ENCODE data around the gene AHDC1.
"Not testable (repeated sequence)": the region's sequence is repeated elsewhere in the genome, so short reads cannot be mapped to it uniquely, and the experiment has no call there.

The AHDC1 gene, protein sequence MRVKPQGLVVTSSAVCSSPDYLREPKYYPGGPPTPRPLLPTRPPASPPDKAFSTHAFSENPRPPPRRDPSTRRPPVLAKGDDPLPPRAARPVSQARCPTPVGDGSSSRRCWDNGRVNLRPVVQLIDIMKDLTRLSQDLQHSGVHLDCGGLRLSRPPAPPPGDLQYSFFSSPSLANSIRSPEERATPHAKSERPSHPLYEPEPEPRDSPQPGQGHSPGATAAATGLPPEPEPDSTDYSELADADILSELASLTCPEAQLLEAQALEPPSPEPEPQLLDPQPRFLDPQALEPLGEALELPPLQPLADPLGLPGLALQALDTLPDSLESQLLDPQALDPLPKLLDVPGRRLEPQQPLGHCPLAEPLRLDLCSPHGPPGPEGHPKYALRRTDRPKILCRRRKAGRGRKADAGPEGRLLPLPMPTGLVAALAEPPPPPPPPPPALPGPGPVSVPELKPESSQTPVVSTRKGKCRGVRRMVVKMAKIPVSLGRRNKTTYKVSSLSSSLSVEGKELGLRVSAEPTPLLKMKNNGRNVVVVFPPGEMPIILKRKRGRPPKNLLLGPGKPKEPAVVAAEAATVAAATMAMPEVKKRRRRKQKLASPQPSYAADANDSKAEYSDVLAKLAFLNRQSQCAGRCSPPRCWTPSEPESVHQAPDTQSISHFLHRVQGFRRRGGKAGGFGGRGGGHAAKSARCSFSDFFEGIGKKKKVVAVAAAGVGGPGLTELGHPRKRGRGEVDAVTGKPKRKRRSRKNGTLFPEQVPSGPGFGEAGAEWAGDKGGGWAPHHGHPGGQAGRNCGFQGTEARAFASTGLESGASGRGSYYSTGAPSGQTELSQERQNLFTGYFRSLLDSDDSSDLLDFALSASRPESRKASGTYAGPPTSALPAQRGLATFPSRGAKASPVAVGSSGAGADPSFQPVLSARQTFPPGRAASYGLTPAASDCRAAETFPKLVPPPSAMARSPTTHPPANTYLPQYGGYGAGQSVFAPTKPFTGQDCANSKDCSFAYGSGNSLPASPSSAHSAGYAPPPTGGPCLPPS (N-terminal part only)

DNA sequence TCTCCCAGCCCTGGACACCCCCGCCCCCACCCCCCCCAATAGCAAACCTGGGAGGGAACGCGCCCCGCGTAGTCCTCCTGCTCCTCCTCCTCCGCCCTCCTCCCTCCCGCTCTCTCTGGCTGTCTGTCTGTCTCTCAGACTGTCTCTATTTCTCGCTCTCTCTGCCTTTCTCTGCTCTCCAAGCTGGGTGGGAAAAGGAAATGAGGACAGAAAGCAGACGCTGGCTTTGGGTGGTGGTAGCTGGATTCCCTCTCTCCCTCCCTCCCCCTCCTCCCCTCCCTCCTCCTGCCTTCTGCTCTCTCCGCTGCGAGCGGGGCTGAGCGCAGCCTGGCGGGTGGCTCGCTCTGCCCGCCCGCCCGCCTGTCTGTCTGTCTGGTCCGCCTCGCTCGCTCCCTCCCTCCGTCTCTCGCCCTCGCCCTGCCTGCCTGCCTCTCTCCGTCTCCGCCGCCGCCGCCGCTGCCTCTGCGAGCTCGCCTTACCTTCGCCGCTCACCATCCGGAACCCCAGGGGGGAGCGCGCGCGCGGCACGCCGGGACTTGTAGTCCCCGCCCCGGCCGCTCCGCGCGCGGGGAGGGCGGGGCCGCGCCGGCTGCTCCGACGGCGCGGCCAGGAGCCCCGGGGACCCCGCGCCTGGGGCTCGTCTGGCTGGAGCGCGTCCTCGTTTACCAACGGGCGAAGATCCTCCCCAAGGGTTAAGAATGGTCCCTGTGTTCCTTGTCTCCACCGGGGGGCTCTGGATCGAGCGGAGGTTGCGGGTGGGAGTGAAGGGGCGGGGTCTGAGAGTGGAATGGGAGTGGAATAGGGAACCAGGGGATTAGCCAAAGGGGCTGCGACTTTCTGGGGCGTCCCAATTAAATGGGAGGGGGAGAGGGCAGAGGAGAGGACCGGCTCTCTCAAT is at the start of gene AHDC1:
Gene AHDC1, minus strand, starts transcription at position 464 of the 898 bp plus-strand sequence. CDS start 52,029 bp downstream, outside the sequence.
- peak; percentile 96 for DNase-seq (ENCODE audit: low spot score)

DNA sequence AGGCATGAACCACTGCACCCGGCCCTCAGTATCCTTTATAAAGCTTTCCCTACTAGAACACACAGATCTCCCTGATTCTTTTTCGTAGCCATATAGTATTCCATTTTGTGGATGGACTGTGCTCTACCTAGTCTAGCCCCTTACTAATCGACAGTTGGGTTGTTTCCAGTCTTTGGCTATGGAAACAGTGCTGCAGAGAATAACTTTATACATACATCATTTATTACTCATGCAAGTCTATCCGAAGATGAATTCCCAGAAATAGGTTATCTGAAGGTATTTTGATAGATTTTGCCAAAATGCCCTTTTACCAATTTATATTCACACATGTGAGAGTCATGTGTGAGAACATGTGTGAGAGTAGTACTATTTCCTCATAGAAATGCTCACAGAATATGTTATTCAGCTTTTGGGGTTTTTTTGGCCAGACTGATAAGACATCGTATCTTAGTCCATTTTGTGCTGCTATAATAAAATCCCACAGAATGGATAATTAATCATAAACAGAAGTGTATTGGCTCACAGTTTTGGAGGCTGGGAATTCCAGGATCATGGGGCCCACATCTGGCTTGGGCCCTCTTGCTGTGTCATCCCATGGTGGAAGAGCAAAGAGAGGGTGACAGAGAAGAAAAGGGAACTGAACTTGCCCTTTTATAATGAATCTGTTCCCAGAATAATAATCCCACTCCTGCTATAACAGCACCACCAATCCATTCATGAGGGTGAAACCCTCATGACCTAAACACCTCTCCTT is 48.3 kb upstream of the AHDC1 start:
- DNase-seq (ENCODE audit: low spot score), result no peak

DNA sequence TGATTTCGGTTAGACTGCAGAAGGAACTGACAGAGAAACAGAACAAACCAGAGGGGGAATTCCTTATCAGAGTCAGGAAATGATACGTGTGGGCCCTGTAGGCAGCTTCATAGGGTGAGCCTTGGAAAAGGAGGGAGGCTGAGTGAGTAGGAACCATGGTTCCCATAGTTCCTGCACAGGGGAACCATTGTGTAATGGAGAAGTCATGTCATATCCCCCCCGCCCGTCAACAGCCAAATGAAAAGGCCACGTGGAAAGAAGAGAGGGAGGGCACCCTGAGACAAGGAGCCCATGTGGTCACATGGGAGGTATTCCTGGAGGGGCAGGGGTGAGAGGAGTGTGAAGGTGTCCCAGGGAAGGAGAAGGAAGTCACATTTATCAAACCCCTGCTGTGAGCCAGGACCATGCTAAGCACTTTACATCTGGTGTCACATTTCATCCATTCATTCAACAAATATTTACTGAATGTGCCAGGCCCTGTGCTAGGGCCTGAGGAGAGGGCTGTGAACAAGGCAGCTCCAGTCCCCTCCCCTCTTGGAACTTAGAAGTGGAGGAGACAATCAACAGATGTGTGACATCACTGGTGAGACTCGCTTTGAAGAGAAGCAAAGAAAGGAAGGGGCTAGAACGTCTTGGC is 46.7 kb upstream of the AHDC1 start:
- DNase-seq (ENCODE audit: low spot score), result no peak

DNA sequence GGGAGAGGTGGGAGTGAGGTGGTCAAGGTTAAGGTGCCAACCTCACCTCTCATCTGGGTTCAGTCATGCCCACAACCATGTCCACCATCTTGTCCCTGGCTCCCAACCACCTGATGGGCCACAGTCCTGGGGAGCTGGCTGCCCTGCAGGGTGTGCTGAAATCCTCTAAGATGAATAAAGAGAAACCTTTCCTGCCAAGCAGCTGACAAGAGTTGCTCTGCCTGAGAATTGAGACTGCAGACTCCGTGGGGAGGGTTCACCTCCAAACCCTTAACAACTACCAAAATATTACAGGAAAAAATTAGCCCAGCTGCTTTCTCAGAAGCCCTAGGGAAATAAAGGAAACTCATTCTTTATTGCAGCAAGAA is 46.2 kb upstream of the AHDC1 start:
- DNase-seq (ENCODE audit: low spot score), result no peak

DNA sequence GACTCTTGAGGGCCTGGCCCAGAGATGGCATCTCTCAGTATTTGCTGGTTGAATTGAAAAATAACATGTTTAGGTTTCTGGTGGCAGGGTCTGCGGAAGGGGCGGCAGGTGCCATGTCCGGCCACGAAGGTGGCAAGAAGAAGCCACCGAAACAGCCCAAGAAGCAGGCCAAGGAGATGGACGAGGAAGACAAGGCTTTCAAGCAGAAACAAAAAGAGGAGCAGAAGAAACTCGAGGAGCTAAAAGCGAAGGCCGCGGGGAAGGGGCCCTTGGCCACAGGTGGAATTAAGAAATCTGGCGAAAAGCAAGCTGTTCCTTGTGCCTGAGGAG is 45.3 kb upstream of the AHDC1 start:
- DNase-seq (ENCODE audit: low spot score), result no peak

DNA sequence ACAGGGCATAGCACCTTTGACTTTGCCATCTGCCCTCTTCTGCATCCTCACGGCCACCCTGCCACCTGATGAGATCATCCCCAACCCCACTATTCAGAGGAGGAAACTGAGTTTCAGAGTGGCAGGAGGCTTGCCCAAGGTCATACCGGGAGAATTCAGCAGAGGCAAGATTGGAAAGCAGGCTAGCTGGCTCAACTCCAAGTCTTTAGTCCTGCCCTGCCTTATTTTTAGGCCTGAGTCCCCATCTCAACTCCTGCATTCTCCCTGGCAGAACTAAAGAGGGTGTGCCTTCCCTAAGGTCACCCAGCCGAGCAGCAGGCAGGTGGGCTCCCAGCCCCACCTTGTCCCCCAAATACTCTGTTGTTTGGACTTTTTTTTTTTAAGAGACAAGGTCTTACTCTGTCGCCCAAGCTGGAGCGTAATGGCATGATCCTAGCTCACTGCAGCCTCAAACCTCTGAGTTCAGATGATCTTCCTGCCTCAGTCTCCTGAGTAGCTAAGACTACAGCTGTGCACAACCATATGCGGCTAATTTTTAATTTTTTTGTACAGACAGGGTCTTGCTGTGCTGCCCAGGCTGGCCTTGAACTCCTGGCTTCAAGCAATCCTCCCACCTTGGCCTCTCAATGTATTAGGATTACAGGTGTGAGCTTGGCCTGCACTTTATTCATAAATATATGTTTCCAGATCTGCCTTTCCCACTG is 44.8 kb upstream of the AHDC1 start:
- no peak for DNase-seq (ENCODE audit: low spot score)

DNA sequence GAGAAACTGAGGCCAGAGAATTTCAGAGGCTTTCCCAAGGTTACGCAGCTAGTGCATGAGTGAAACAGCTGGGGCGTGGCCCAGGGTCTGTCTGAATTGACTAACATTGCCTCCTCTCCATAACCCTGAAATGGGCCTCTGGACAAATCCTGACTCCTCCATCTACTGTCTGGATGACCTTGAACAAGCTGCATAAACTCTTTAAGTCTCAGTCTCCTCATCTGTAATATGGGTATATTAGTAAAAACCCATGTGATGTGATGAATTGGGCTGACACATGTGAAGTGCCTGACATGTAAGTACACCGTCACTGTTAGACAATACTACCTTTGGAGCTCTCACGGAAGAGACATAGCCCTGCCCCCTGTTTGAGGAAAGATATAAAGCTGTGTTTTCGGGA is 43.4 kb upstream of the AHDC1 start:
- no peak for DNase-seq (ENCODE audit: low spot score)

DNA sequence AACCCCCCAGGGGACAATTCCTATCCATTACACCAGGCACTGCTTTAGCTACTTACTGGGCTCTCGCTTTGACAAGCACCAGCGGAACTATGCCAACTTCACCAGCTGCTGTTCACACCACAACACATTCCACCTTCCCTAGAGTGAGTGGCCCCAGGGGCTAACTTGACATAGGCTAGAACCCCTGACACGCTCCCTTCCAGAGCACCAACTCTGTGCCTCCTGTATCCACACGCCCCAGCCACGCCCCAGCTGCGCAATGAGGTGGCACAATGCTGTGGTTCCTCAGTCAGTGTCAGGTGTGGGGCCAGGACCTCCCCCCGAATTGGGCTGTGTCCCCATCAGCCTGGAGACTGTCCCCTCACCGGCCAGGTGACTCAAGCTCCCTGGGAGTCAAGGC is 42.7 kb upstream of the AHDC1 start:
- DNase-seq (ENCODE audit: low spot score), result no peak

DNA sequence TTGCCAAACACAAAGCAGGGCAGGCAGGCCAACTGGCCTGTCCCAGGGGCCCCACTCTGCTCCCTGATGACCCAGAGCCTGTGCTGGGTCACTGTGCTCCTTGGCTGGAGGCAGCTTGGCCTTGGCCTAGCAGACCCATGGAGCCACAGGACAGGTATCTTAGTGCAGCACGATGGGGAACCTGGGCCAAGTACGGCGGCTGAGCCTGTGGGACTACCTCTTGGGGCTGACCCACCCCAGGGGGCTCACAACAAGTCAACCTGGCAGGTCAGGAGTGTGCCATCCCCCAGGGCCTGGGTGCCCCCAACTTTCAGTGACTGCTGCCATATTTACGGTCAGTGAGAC is 41.1 kb upstream of the AHDC1 start:
- DNase-seq (ENCODE audit: low spot score), result no peak

DNA sequence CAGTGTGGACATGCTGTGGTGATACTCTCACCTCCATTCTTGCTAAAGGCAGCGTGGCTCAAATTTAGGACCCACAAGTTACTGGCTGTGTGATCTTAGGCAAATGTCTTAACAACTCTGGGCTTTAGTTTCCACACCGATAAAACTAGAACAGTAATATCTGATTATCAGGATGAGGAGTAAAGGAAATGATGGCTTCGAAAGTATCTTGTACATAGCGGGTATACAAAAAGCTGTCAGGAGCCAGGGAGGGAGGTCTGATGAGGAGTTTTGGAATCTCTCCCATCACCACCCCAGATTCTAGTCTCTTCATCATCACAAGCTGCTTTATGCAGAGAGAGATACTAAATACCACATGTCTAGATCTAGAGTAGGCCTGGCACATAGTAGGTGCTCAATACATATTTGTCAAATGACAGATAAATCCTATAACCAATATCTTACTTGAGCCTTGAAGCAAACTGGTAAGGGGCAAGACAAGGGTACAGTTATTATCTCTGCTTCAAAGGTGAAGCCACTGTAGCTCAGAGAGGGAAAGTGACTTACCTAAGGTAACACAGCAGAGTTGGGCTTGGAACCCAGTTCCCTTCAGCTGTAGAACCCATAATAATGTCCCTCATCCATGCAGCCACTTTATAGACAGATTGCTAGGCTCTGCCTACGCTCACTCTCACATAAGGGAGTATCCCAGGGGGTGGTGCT is 40.6 kb upstream of the AHDC1 start:
- DNase-seq (ENCODE audit: low spot score), result no peak

DNA sequence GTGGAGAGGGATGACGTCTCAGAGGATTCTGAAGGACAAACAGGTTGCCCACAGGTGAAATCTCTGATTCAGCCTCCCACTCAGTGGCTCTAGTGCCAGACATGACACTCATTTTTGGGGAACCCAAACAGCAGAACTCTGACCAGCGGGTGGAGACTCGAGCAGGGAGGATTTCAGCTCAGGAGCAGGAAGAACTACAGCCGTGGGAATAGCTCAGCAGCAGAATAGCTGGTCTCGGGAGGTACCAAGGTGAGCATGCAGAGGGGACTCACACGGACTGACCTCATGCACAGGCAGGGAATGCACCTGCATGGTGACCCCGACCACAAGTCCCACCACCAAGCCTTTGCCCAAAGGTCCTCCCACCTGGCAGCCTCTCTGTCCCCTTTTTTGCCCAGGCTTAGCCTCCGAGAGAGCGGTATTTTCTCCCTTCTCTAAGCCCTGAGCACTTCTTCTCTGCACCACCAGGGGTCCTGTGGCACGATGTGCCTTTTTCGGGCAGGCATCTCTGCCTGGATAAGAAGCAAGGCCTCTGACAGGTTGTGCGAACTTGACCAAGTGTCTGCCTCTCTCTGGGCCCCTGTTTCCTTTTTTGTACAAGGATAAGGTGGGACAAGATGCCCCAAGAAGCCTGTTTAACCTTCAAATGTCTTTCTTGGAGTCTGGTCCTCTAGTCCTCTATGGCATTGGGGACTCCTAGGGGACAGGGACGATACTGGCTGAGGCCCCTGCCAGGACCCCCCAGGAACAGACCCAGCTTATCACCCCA is 39.8 kb upstream of the AHDC1 start:
- DNase-seq (ENCODE audit: low spot score), result peak; percentile 60

DNA sequence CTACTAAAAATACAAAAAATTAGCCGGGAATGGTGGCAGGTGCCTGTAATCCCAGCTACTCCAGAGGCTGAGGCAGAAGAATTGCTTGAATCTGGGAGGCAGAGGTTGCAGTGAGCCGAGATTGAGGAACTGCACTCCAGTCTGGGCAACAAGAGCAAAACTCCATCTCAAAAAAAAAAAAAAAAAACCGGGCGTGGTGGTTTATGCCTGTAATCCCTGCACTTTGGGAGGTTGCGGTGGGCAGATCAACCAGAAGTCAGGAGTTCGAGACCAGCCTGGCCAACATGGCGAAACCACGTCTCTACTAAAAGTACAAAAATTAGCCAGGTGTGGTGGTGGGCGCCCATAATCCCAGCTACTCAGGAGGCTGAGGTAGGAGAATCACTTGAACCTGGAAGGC is 36.6 kb upstream of the AHDC1 start:
- not testable (repeated sequence) for DNase-seq (ENCODE audit: low spot score)

DNA sequence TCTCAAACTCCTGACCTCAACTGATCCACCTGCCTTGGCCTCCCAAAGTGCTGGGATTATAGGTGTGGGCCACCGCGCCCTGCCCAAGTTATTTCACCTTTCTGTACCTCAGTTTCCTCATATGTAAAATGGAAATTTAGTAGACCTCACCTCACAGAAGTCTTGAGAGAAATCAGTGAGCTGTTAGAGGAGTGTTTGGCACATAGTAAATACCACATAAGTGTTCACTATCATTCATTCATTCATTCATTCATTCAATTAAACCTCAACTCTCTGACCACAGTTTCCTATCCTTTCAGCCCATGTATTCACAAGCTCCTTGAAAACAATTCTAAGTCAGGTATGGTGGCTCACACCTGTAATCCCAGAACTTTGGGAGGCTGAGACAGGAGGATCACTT is 34.9 kb upstream of the AHDC1 start:
- no peak for DNase-seq (ENCODE audit: low spot score)

DNA sequence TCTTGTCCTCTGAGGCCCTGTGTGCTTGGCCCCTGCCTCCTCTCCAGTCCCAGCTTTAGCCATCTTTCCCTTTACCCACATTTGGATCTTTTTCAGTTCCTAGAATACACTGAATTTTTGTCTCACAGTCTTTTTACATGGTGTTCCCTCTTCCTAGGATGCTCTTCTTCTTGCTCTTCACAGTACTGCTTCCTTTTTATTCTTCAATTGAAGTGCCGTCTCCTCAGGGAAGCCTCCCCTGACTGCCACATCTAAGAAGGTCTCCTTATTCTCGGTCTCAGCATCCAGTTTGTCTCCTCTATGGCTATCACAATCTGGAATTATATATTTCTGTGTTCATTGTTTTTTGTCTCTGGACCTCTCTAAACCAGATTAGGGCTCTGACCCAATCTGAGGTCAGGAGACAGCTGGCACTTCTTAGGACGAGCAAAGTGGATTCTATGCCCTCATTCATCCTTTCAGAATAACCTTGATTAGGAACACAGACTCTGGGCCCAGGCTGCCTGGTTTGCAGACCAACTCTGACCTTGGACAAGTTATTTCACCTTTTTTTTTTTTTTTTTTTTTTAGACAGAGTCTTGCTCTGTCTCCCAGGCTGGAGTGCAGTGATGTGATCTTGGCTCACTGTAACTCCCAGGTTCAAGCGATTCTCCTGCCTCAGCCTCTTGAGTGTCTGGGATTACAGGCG is 34.2 kb upstream of the AHDC1 start:
- no peak for DNase-seq (ENCODE audit: low spot score)

DNA sequence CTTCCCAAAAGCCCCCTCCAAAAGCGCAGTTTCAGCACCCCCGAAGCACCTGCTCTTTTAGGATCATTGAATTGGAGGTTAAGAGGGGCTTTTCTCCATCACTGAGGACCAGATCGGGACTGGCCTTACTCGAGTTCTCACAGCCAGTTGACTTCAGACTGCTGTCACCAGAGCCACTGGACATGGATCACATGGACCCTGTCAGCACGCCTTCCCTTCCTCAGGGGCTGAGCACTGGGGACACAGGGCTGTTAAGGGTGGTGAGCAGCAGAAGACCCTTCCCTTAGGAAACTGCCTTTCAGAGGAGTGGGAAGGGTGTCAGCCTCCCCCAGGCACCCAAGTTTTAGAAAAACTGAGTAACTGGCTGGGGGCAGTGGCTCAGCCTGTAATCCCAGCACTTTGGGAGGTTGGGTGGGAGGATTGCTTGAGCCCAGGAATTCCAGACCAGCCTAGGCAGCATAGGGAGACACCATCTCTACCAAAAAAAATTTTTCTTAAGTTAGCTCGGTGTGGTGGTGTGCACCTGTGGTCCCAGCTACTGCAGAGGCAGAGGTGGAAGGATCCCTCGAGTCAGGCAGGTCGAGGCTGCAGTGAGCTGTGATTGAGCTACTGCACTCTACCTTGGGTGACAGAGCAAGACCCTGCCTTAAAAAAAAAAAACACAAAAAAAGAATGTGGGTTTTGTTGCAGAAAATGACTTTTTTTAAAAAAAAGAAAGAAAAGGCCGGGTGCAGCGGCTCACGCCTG is 31.6 kb upstream of the AHDC1 start:
- DNase-seq (ENCODE audit: low spot score), result no peak

DNA sequence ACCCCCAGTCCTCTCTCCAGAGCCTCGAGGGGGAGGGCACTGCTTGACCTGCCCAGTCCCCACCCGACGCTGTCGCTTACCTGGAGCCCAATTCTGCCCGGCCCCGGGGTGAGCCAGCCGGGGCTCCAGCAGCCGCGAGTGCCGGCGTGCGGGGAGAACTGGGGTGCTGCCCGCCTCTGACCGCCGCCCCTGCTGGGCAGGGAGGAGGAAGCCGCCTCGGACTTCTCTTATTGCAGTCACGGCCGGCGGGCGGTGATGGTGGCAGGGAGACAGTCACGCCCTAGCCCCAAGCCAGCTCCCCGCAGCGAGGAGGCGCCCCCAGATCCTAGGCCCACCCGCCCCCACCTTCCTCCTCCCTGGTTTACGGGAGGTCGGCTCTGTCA is 31.0 kb upstream of the AHDC1 start, which contains the start of gene FGR:
Gene FGR, minus strand, starts transcription at position 201 of the 383 bp plus-strand sequence. CDS start 11,269 bp downstream, outside the sequence.
- DNase-seq (ENCODE audit: low spot score), result peak; percentile 45
